B cell (primary cell): ENCODE measurements around the gene LRP6.

Source experiments
- CTCF ChIP-seq: fragments of 200-600 bp; IDR thresholded peaks from one replicate; pipeline ENCODE4 v1.8.0; 2022; ENCODE audit warnings: antibody characterized with exemption, mild to moderate bottlenecking
- EZH2 ChIP-seq: IDR thresholded peaks from 2 replicates; pipeline ENCODE4 v1.6.1; 2012; ENCODE audit warnings: borderline replicate concordance, low read depth, mild to moderate bottlenecking, moderate library complexity, low read length; ENCODE audit not compliant: insufficient read depth, poor library complexity, severe bottlenecking

DNA sequence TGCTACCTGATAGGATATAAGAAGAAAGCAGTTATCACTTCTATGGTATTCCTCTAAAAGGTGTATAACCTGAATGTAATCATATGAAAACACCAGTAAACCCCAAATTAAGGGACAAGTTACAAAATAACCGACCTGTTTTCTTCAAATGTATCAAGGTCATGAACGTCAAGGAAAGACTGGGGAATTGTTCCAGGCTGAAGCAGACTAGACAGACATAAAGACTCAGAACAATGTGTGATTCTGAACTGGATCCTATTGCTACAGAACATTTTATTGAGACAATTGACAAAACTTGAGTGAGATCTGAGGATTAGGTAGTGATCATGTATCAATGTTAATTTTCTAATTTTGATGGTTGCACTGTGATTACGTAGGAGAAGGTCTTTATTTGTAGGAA, 15.4 kb upstream of the LRP6 start:
- TF ChIP-seq CTCF (no peak), EZH2 (no peak)
